H1 (cell line): ENCODE data around the gene PXDN. TPM values are rescaled to one million over a fixed set of nuclear protein-coding genes. Genes with fewer than 3 reads are reported as not detected.

Source experiments
- CTCF ChIA-PET: fragments of 300-600 bp; sonication (Branson Sonifier 250); formaldehyde crosslinking; loops from one replicate; lab custom pipeline; 2021; ENCODE audit not compliant: partially characterized antibody; lab: Charles Lee
- POLR2A ChIA-PET: fragments of 300-600 bp; sonication (Branson Sonifier 250); formaldehyde crosslinking; loops from one replicate; lab custom pipeline; 2021; ENCODE audit warnings: inconsistent platforms; ENCODE audit not compliant: partially characterized antibody; lab: Charles Lee
- DNase-seq, 2 experiments: peaks; one replicate each; pipeline versions ENCODE4 v3.0.0 to v3.0.0-alpha.2; 2010 to 2022; ENCODE audit warnings: low spot score in 2 of 2, low read depth in 1 of 2, mixed read lengths in 1 of 2
- FAIRE-seq: peaks from 2 replicates; lab custom pipeline; 2011; peaks lifted over from hg19 to GRCh38; lab: Jason Lieb, UNC
- H2AFZ ChIP-seq: 2 replicates; pipeline ENCODE4 v1.8.1; 2012; ENCODE audit warnings: low read length, inconsistent platforms
- H2AK5ac ChIP-seq: 2 replicates; pipeline ENCODE4 v1.6.1; 2013; ENCODE audit warnings: low read depth, low read length
- H2BK120ac ChIP-seq: replicated peaks from 2 replicates; pipeline ENCODE3; 2013; ENCODE audit warnings: low read depth, low read length, inconsistent platforms
- H2BK12ac ChIP-seq: 2 replicates; pipeline ENCODE4 v1.6.1; 2013; ENCODE audit warnings: low read depth, low read length
- H2BK15ac ChIP-seq: 2 replicates; pipeline ENCODE4 v1.6.1; 2013; ENCODE audit warnings: low read length
- H2BK20ac ChIP-seq: 2 replicates; pipeline ENCODE4 v1.6.1; 2013; ENCODE audit warnings: low read length
- H2BK5ac ChIP-seq: 2 replicates; pipeline ENCODE4 v1.6.1; 2013; ENCODE audit warnings: low read depth, low read length
- H3K14ac ChIP-seq: 2 replicates; pipeline ENCODE4 v1.6.1; 2013; ENCODE audit warnings: inconsistent platforms; ENCODE audit not compliant: insufficient read length
- H3K18ac ChIP-seq: 2 replicates; pipeline ENCODE4 v1.6.1; 2013; ENCODE audit warnings: low read length; ENCODE audit errors: extremely low read depth
- H3K23ac ChIP-seq: 2 replicates; pipeline ENCODE4 v1.6.1; 2013; ENCODE audit warnings: inconsistent platforms; ENCODE audit not compliant: insufficient read length
- H3K23me2 ChIP-seq: 2 replicates; pipeline ENCODE4 v1.6.1; 2013; ENCODE audit warnings: low read depth, low read length
- H3K27ac ChIP-seq: 2 replicates; pipeline ENCODE4 v1.6.1; 2011; ENCODE audit warnings: low read depth, low read length, inconsistent platforms
- H3K27me3 ChIP-seq, 4 experiments: replicated peaks in 1 of 4; 1 replicate in 1 of 4; 2 replicates in 3 of 4; pipeline versions ENCODE4 v1.6.1 to v1.8.1; 2011 to 2013; ENCODE audit warnings: low read length in 3 of 4, mild to moderate bottlenecking in 3 of 4, inconsistent platforms in 2 of 4, mixed read lengths in 2 of 4, moderate library complexity in 1 of 4; ENCODE audit not compliant: control insufficient read depth in 3 of 4, insufficient read depth in 3 of 4; ENCODE audit errors: extremely low read depth in 1 of 4
- H3K36me3 ChIP-seq, 4 experiments: 2 replicates each; pipeline versions ENCODE4 v1.6.1 to v1.8.1; 2011 to 2013; ENCODE audit warnings: mild to moderate bottlenecking in 4 of 4, low read length in 3 of 4, moderate library complexity in 2 of 4, control low read depth in 1 of 4, inconsistent platforms in 1 of 4; ENCODE audit not compliant: insufficient read depth in 4 of 4, control insufficient read depth in 2 of 4
- H3K4ac ChIP-seq: replicated peaks from 2 replicates; pipeline ENCODE3; 2013; ENCODE audit warnings: low read length, low read depth, mixed read lengths, inconsistent platforms; ENCODE audit not compliant: insufficient read length
- H3K4me1 ChIP-seq, 4 experiments: replicated peaks in 1 of 4; 1 replicate in 1 of 4; 2 replicates in 3 of 4; pipeline versions ENCODE4 v1.6.1 to v1.8.1; 2011 to 2013; ENCODE audit warnings: low read length in 3 of 4, inconsistent platforms in 2 of 4, mixed read lengths in 1 of 4; ENCODE audit not compliant: insufficient read depth in 4 of 4, control insufficient read depth in 3 of 4
- H3K4me2 ChIP-seq, 2 experiments: 2 replicates each; pipeline versions ENCODE4 v1.6.1 to v1.8.1; 2011 to 2013; ENCODE audit warnings: low read depth in 2 of 2, low read length in 2 of 2, control low read depth in 1 of 2, inconsistent platforms in 1 of 2, mild to moderate bottlenecking in 1 of 2; ENCODE audit not compliant: insufficient read depth in 1 of 2
- H3K4me3 ChIP-seq, 4 experiments: fragments of 200-600, 300-600 bp in 1 of 4; sonication (generic), shearing (Covaris generic), sonication (Bioruptor Twin) in 1 of 4; 2 replicates each; pipeline versions ENCODE4 v1.5.1 to v1.8.1; 2011 to 2016; ENCODE audit warnings: low read length in 4 of 4, low read depth in 3 of 4, control low read depth in 2 of 4, inconsistent platforms in 2 of 4, mild to moderate bottlenecking in 2 of 4, mixed read lengths in 1 of 4, moderate library complexity in 1 of 4; ENCODE audit not compliant: insufficient read depth in 2 of 4; ENCODE audit errors: extremely low read depth in 1 of 4
- H3K56ac ChIP-seq: replicated peaks from 2 replicates; pipeline ENCODE3; 2013; ENCODE audit warnings: low read depth, mild to moderate bottlenecking, mixed read lengths, low read length, inconsistent platforms; ENCODE audit not compliant: insufficient read length
- H3K79me1 ChIP-seq: 2 replicates; pipeline ENCODE4 v1.6.1; 2013; ENCODE audit warnings: low read depth, low read length, control low read depth
- H3K79me2 ChIP-seq, 2 experiments: 2 replicates each; pipeline versions ENCODE4 v1.6.1 to v1.8.1; 2012 to 2013; ENCODE audit warnings: low read length in 2 of 2, mild to moderate bottlenecking in 2 of 2, inconsistent platforms in 1 of 2; ENCODE audit not compliant: insufficient read depth in 2 of 2, control insufficient read depth in 1 of 2
- H3K9ac ChIP-seq, 4 experiments: replicated peaks in 1 of 4; 1 replicate in 1 of 4; 2 replicates in 3 of 4; pipeline versions ENCODE4 v1.6.1 to v1.8.1; 2011 to 2013; ENCODE audit warnings: low read depth in 3 of 4, low read length in 3 of 4, control low read depth in 2 of 4, mild to moderate bottlenecking in 2 of 4, moderate library complexity in 2 of 4, inconsistent platforms in 1 of 4; ENCODE audit errors: extremely low read depth in 1 of 4
- H3K9me3 ChIP-seq, 2 experiments: 2 replicates each; pipeline versions ENCODE4 v1.6.1 to v1.8.1; 2012 to 2013; ENCODE audit warnings: mild to moderate bottlenecking in 2 of 2, moderate library complexity in 2 of 2, control low read depth in 1 of 2, inconsistent platforms in 1 of 2, low read depth in 1 of 2, low read length in 1 of 2, mixed read lengths in 1 of 2; ENCODE audit not compliant: insufficient read depth in 2 of 2
- H4K20me1 ChIP-seq, 2 experiments: replicated peaks in 1 of 2; 2 replicates each; pipeline versions ENCODE3 to v1.8.1; 2011 to 2013; ENCODE audit warnings: inconsistent platforms in 2 of 2, low read length in 2 of 2, mild to moderate bottlenecking in 1 of 2; ENCODE audit not compliant: insufficient read depth in 2 of 2, control insufficient read depth in 1 of 2
- H4K5ac ChIP-seq: 2 replicates; pipeline ENCODE4 v1.6.1; 2013; ENCODE audit warnings: low read length, low read depth, mixed read lengths, inconsistent platforms; ENCODE audit not compliant: insufficient read length
- H4K8ac ChIP-seq: 2 replicates; pipeline ENCODE4 v1.8.0; 2013; ENCODE audit warnings: mild to moderate bottlenecking, moderate library complexity, low read length, inconsistent platforms; ENCODE audit not compliant: insufficient read depth; ENCODE audit errors: extremely low read depth
- H4K91ac ChIP-seq: replicated peaks from 2 replicates; pipeline ENCODE3; 2013; ENCODE audit warnings: low read length, mixed read lengths, inconsistent platforms; ENCODE audit not compliant: insufficient read length
- ZNF274 ChIP-seq: IDR thresholded peaks from 2 replicates; pipeline ENCODE4 v1.7.0; 2012; ENCODE audit warnings: low read length, borderline replicate concordance; ENCODE audit errors: extremely low read depth
- WGBS, 2 experiments: shearing (Covaris generic) in 1 of 2; methylation state at CpG; one replicate each; pipeline versions ENCODE4 v1.1.6 to v1.1.7; 2013 to 2015; ENCODE audit warnings: low lambda C conversion rate in 2 of 2, mixed read lengths in 2 of 2, inconsistent platforms in 1 of 2, low coverage in 1 of 2, missing lambda C conversion rate in 1 of 2; ENCODE audit not compliant: insufficient replicate concordance in 2 of 2, insufficient coverage in 1 of 2, insufficient read length in 1 of 2; ENCODE audit errors: extremely low coverage in 1 of 2, missing lambda C conversion rate in 1 of 2; 5-methylcytosine and 5-hydroxymethylcytosine counted together
- polyA plus RNA-seq, 7 experiments: library from polyadenylated mRNA; depleted of rRNA in 3 of 7; stranded (reverse) in 5 of 7; unstranded in 2 of 7; fragments of >200 nt in 5 of 7; fragments of 200-250 nt in 2 of 7; gene quantifications; 1 replicate in 5 of 7; 2 replicates in 1 of 7; 4 replicates in 1 of 7; pipeline versions ENCODE4 v1.2.1 to v1.2.3, GENCODE V29; 2011 to 2013; ENCODE audit warnings: missing spikeins in 2 of 7, mixed read lengths in 2 of 7
- total RNA-seq: library from RNA; stranded (reverse); fragmentation: NEBNext Ultra II Directional; extraction: Animal tissue kit (Norgen Biotek cat#: 25700); gene quantifications from 2 replicates; pipeline ENCODE4 v1.2.1, GENCODE V29; 2021

Gene PXDN
- total and polyA plus RNA-seq, 2 of the 8 experiments (the other 6 are each of a cell fraction or from before 2014, with no cell fraction given): 104 to 141 TPM

DNA sequence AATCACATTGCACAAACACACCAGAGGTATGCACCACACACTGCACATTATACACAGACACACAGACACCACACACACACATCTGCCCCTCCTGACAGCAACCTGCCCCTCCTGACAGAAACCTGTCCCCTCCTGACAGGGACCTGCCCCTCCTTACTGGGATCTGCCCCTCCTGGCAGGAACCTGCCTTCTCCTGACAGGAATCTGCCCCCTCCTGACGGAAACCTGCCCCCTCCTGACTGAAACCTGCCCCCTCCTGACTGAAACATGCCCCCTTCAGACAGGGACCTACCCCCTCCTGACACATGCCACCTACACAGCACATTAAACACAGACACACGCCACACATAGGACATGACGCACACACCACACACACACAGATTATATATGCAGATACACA lies 88.9 kb downstream of the PXDN start:
- Histone ChIP-seq H2AFZ (no peak overlapping the region), H2BK12ac (0 out of 2 replicates have a peak overlapping the region, but pooled peaks have one; percentile 19), H3K27ac (no peak overlapping the region), H3K4me3 (no peak overlapping the region), H3K4me2 (no peak overlapping the region), H2BK120ac (no peak overlapping the region), H3K4ac (no peak overlapping the region), H3K18ac (no peak overlapping the region), H4K91ac (no peak overlapping the region)
- DNase-seq: no peak
- WGBS, 2 experiments: 95% methylated on average over 3 of the region's 3 CpGs; no CpG with 5 or more reads in 1 of the 2 experiments
- no peak for TF ChIP-seq ZNF274
- TF ChIP-seq, all 59 proteins: peak for 0
- POLR2A ChIA-PET: no interaction called here
- CTCF ChIA-PET: interaction anchor here (0.7 to 1.2 kb wide), 3 partner anchors 23 to 67 kb away, joined by 4 to 5 read pairs (median 4); no protein-coding TSS in a partner anchor
- H4K20me1 ChIP-seq: peaks cover 3 to 18% of the 10 kb centered on the region in 2 experiments
- no peak overlapping the region for H2BK15ac ChIP-seq
- no peak overlapping the region for H3K14ac ChIP-seq
- peak overlapping the region; percentile 84 for H3K56ac ChIP-seq
- H2BK20ac ChIP-seq: no peak overlapping the region
- no peak overlapping the region for H3K23ac ChIP-seq
- H3K9me3 ChIP-seq: no peaks in the 10 kb centered on the region
- no peak overlapping the region for H2BK5ac ChIP-seq
- H3K79me2 ChIP-seq: no peaks in the 10 kb centered on the region
- H3K23me2 ChIP-seq: peaks cover 10% of the 10 kb centered on the region
- no peak overlapping the region for H3K9ac ChIP-seq
- no peak overlapping the region for H4K5ac ChIP-seq
- H4K8ac ChIP-seq: no peak overlapping the region
- no peaks in the 10 kb centered on the region for H3K27me3 ChIP-seq
- peaks cover 4% of the 10 kb centered on the region for H3K79me1 ChIP-seq
- H3K4me1 ChIP-seq: peaks cover 0 to 6% (median 0%) of the 10 kb centered on the region in 4 experiments; a peak in 3 of 7 replicates
- no peak overlapping the region for H2AK5ac ChIP-seq
- H3K36me3 ChIP-seq: peaks cover 11 to 45% (median 24%) of the 10 kb centered on the region in 4 experiments; a peak in 7 of 8 replicates
- no peak for FAIRE-seq
